CD4-positive, CD25-positive, alpha-beta regulatory T cell (primary cell): Measurements from ENCODE around the gene RAB23. TPM values are rescaled to one million over a fixed set of nuclear protein-coding genes. Genes with fewer than 3 reads are reported as not detected.
A peak's percentile ranks its signal among the peaks of the same experiment; 100 is the strongest.

Experiments used
- ATAC-seq, 2 donors: fragments of 150-1000 bp; cut with Tn5 transposase; one replicate each; pipeline ENCODE4 v1.10.0; 2021; ENCODE audit warnings: low read depth in 2 of 2, moderate number of reproducible peaks in 2 of 2, moderate library complexity in 1 of 2
- DNase-seq, 3 donors: peaks; one replicate each; pipeline versions ENCODE4 v3.0.0 to v3.0.0-alpha.2; 2012 to 2022; ENCODE audit warnings: mixed read lengths in 1 of 3
- H3K27ac ChIP-seq: one replicate; pipeline ENCODE4 v1.7.0; 2013; ENCODE audit warnings: mild to moderate bottlenecking, low read length; ENCODE audit not compliant: insufficient read depth, poor library complexity, severe bottlenecking
- H3K27me3 ChIP-seq: one replicate; pipeline ENCODE4 v1.7.0; 2013; ENCODE audit warnings: low read length; ENCODE audit not compliant: control insufficient read depth, insufficient read depth
- H3K36me3 ChIP-seq: one replicate; pipeline ENCODE4 v1.7.0; 2013; ENCODE audit warnings: mild to moderate bottlenecking, low read length, moderate library complexity; ENCODE audit not compliant: control insufficient read depth, insufficient read depth
- H3K4me1 ChIP-seq: 2 replicates; pipeline ENCODE4 v1.7.0; 2013; ENCODE audit warnings: mild to moderate bottlenecking, low read length; ENCODE audit not compliant: insufficient read depth, control insufficient read depth, poor library complexity, severe bottlenecking
- H3K4me3 ChIP-seq: one replicate; pipeline ENCODE4 v1.7.0; 2013; ENCODE audit warnings: low read depth, mild to moderate bottlenecking, low read length, moderate library complexity
- H3K9me3 ChIP-seq, 2 experiments: 1 replicate in 1 of 2; 2 replicates in 1 of 2; pipeline ENCODE4 v1.7.0; 2013; ENCODE audit warnings: low read length in 2 of 2, mild to moderate bottlenecking in 1 of 2, moderate library complexity in 1 of 2; ENCODE audit not compliant: control insufficient read depth in 2 of 2
- H3K27ac Mint-ChIP-seq, 3 donors: one replicate each; pipeline ENCODE4 v1.8.0; 2020 to 2022; ENCODE audit warnings: mild to moderate bottlenecking in 3 of 3, mixed read lengths in 3 of 3, moderate library complexity in 2 of 3
- H3K27me3 Mint-ChIP-seq: one replicate; pipeline ENCODE4 v1.8.0; 2022; ENCODE audit warnings: mild to moderate bottlenecking, mixed read lengths
- H3K36me3 Mint-ChIP-seq: one replicate; pipeline ENCODE4 v1.8.0; 2020; ENCODE audit warnings: mixed read lengths
- H3K4me1 Mint-ChIP-seq, 4 donors: one replicate each; pipeline ENCODE4 v1.8.0; 2020 to 2022; ENCODE audit warnings: mixed read lengths in 4 of 4, mild to moderate bottlenecking in 1 of 4
- H3K4me3 Mint-ChIP-seq, 4 donors: one replicate each; pipeline ENCODE4 v1.8.0; 2020 to 2022; ENCODE audit warnings: mild to moderate bottlenecking in 4 of 4, mixed read lengths in 4 of 4, moderate library complexity in 3 of 4
- H3K9me3 Mint-ChIP-seq, 7 donors: one replicate each; pipeline ENCODE4 v1.8.0; 2020 to 2022; ENCODE audit warnings: mixed read lengths in 7 of 7, mild to moderate bottlenecking in 3 of 7, moderate library complexity in 2 of 7
- polyA plus RNA-seq, 4 donors: library from polyadenylated mRNA; unstranded; fragments of 300-500 nt; fragmentation: Illumina TruSeq; gene quantifications; one replicate each; pipeline ENCODE4 v1.2.3, GENCODE V29; 2021
- total RNA-seq: library from RNA; stranded (reverse); gene quantifications from one replicate; pipeline ENCODE4 v1.2.3, GENCODE V29; 2022

The RAB23 gene
- total RNA-seq (0.07 TPM), polyA plus RNA-seq (under 1 TPM in 3 of 4 donors, not detected in 1; 0.08 to 0.56 (median 0.49) TPM)

GRCh38 chr6:57221936-57222742 is at the start of gene RAB23:
RAB23 (minus strand) TSS chr6:57222307; CDS start chr6:57210380, 11,927 bp downstream.
- Mint-ChIP-seq H3K27me3 (peaks cover 78% of the 10 kb centered on the region), H3K27ac (peak within 1 kb of the TSS; percentile 50 to 94 (median 72)), H3K9me3 (peaks cover 0 to 4% (median 0%) of the 10 kb centered on the region in 7 donors), H3K36me3 (no peaks in the 10 kb centered on the region), H3K4me3 (peak within 1 kb of the TSS; percentile 94 to 97 (median 97)), H3K4me1 (peaks cover 5 to 14% (median 6%) of the 10 kb centered on the region in 4 donors)
- H3K9me3 ChIP-seq, result peaks cover 3% of the 10 kb centered on the region in 2 experiments
- peak within 1 kb of the TSS; percentile 94 for H3K4me3 ChIP-seq
- no peaks in the 10 kb centered on the region for H3K36me3 ChIP-seq
- H3K27me3 ChIP-seq, result peaks cover 35% of the 10 kb centered on the region
- peak; percentile 72 to 84 (median 81) for DNase-seq
- H3K4me1 ChIP-seq, result peaks cover 16% of the 10 kb centered on the region
- H3K27ac ChIP-seq, result no peak within 1 kb of the TSS
- ATAC-seq, result peak; percentile 85

- no peaks in the 10 kb centered on the region for H3K4me1 ChIP-seq
- DNase-seq (no peak), ATAC-seq (no peak)
- Mint-ChIP-seq H3K4me1 (no peaks in the 10 kb centered on the region), H3K27me3 (peaks cover 14% of the 10 kb centered on the region), H3K27ac (no peak overlapping the region), H3K36me3 (no peaks in the 10 kb centered on the region), H3K9me3 (peaks cover 0 to 3% (median 0%) of the 10 kb centered on the region in 7 donors), H3K4me3 (no peak overlapping the region)
- no peaks in the 10 kb centered on the region for H3K27me3 ChIP-seq
- no peak overlapping the region for H3K27ac ChIP-seq
- H3K36me3 ChIP-seq, result no peaks in the 10 kb centered on the region
- no peaks in the 10 kb centered on the region for H3K9me3 ChIP-seq
- no peak overlapping the region for H3K4me3 ChIP-seq
Measured at GRCh38 chr6:57268294-57268640, 46.2 kb upstream of the RAB23 start.

- H3K27ac Mint-ChIP-seq, result no peak overlapping the region
Measured at GRCh38 chr6:57267586-57268293, 45.6 kb upstream of the RAB23 start.

GRCh38 chr6:57265755-57266221 is 43.7 kb upstream of the RAB23 start:
- ATAC-seq (no peak), DNase-seq (no peak)
- Histone ChIP-seq H3K27ac (no peak overlapping the region), H3K4me3 (no peak overlapping the region), H3K36me3 (no peaks in the 10 kb centered on the region), H3K4me1 (no peaks in the 10 kb centered on the region), H3K27me3 (no peaks in the 10 kb centered on the region), H3K9me3 (no peaks in the 10 kb centered on the region)
- no peak overlapping the region for H3K27ac Mint-ChIP-seq
- no peaks in the 10 kb centered on the region for H3K36me3 Mint-ChIP-seq
- no peaks in the 10 kb centered on the region for H3K9me3 Mint-ChIP-seq
- H3K27me3 Mint-ChIP-seq, result peaks cover 9% of the 10 kb centered on the region
- H3K4me3 Mint-ChIP-seq, result no peak overlapping the region
- no peaks in the 10 kb centered on the region for H3K4me1 Mint-ChIP-seq

More at GRCh38 chr6:57267586-57268293, 45.6 kb upstream of the RAB23 start:
- Mint-ChIP-seq H3K27me3 (peaks cover 12% of the 10 kb centered on the region), H3K9me3 (peaks cover 0 to 3% (median 0%) of the 10 kb centered on the region in 7 donors), H3K36me3 (no peaks in the 10 kb centered on the region), H3K4me1 (no peaks in the 10 kb centered on the region), H3K4me3 (no peak overlapping the region)
- DNase-seq (peak; percentile 5 to 42 (median 29)), ATAC-seq (no peak)
- H3K27me3 ChIP-seq, result no peaks in the 10 kb centered on the region
- no peak overlapping the region for H3K4me3 ChIP-seq
- no peaks in the 10 kb centered on the region for H3K36me3 ChIP-seq
- H3K9me3 ChIP-seq, result no peaks in the 10 kb centered on the region
- no peaks in the 10 kb centered on the region for H3K4me1 ChIP-seq
- H3K27ac ChIP-seq, result no peak overlapping the region

GRCh38 chr6:57263739-57264138 is 41.6 kb upstream of the RAB23 start:
- H3K27ac ChIP-seq, result no peak overlapping the region
- H3K27ac Mint-ChIP-seq, result no peak overlapping the region
- no peak for ATAC-seq
- H3K27me3 Mint-ChIP-seq, result peaks cover 9% of the 10 kb centered on the region
- no peaks in the 10 kb centered on the region for H3K9me3 ChIP-seq
- H3K36me3 ChIP-seq, result no peaks in the 10 kb centered on the region
- H3K9me3 Mint-ChIP-seq, result no peaks in the 10 kb centered on the region
- no peaks in the 10 kb centered on the region for H3K4me1 ChIP-seq
- DNase-seq, result no peak
- no peaks in the 10 kb centered on the region for H3K27me3 ChIP-seq
- H3K4me3 ChIP-seq, result no peak overlapping the region
- H3K4me1 Mint-ChIP-seq, result no peaks in the 10 kb centered on the region
- no peaks in the 10 kb centered on the region for H3K36me3 Mint-ChIP-seq
- H3K4me3 Mint-ChIP-seq, result no peak overlapping the region

GRCh38 chr6:57262901-57263694 is 41.0 kb upstream of the RAB23 start:
- Mint-ChIP-seq H3K27ac (no peak overlapping the region), H3K4me1 (no peaks in the 10 kb centered on the region), H3K36me3 (no peaks in the 10 kb centered on the region), H3K4me3 (no peak overlapping the region), H3K27me3 (peaks cover 9% of the 10 kb centered on the region), H3K9me3 (no peaks in the 10 kb centered on the region)
- no peak overlapping the region for H3K27ac ChIP-seq
- no peaks in the 10 kb centered on the region for H3K36me3 ChIP-seq
- ATAC-seq (no peak), DNase-seq (no peak)
- H3K27me3 ChIP-seq, result no peaks in the 10 kb centered on the region
- no peaks in the 10 kb centered on the region for H3K9me3 ChIP-seq
- no peaks in the 10 kb centered on the region for H3K4me1 ChIP-seq
- no peak overlapping the region for H3K4me3 ChIP-seq

GRCh38 chr6:57262488-57262887 is 40.4 kb upstream of the RAB23 start:
- Mint-ChIP-seq H3K9me3 (no peaks in the 10 kb centered on the region), H3K4me3 (no peak overlapping the region), H3K4me1 (no peaks in the 10 kb centered on the region), H3K36me3 (no peaks in the 10 kb centered on the region), H3K27ac (no peak overlapping the region), H3K27me3 (peaks cover 9% of the 10 kb centered on the region)
- Histone ChIP-seq H3K9me3 (no peaks in the 10 kb centered on the region), H3K27ac (no peak overlapping the region), H3K4me3 (no peak overlapping the region), H3K4me1 (no peaks in the 10 kb centered on the region), H3K36me3 (no peaks in the 10 kb centered on the region), H3K27me3 (no peaks in the 10 kb centered on the region)
- no peak for DNase-seq
- no peak for ATAC-seq
